Keratinocyte (primary cell): ENCODE measurements around the gene APOBEC3C. TPM values are rescaled to one million over a fixed set of nuclear protein-coding genes. Genes with fewer than 3 reads are reported as not detected.

Experiments
- DNase-seq: peaks from one replicate; pipeline ENCODE4 v3.0.0-alpha.2; 2011; ENCODE audit warnings: low read depth, missing footprints, low spot score
- FAIRE-seq: peaks from 2 replicates; lab custom pipeline; 2011; peaks lifted over from hg19 to GRCh38; lab: Jason Lieb, UNC
- H2AFZ ChIP-seq: 2 replicates; pipeline ENCODE4 v1.6.0; 2012; ENCODE audit warnings: low read length, control low read depth, inconsistent platforms; ENCODE audit not compliant: control insufficient read depth
- H3K27ac ChIP-seq: 2 replicates; pipeline ENCODE4 v1.5.1; 2011; ENCODE audit warnings: low read length; ENCODE audit not compliant: control insufficient read depth, insufficient read depth
- H3K27me3 ChIP-seq: 3 replicates; pipeline ENCODE4 v1.6.0; 2011; ENCODE audit warnings: low read length; ENCODE audit not compliant: control insufficient read depth, insufficient read depth; ENCODE audit errors: extremely low read depth
- H3K36me3 ChIP-seq, 2 experiments: 2 replicates in 1 of 2; 3 replicates in 1 of 2; pipeline ENCODE4 v1.5.1; 2011; ENCODE audit warnings: low read length in 2 of 2, mild to moderate bottlenecking in 1 of 2; ENCODE audit not compliant: control insufficient read depth in 2 of 2, insufficient read depth in 2 of 2; ENCODE audit errors: extremely low read depth in 1 of 2
- H3K4me1 ChIP-seq: 3 replicates; pipeline ENCODE4 v1.5.1; 2011; ENCODE audit warnings: low read length; ENCODE audit not compliant: control insufficient read depth, insufficient read depth; ENCODE audit errors: extremely low read depth
- H3K4me2 ChIP-seq: 3 replicates; pipeline ENCODE4 v1.6.0; 2011; ENCODE audit warnings: low read depth, low read length; ENCODE audit not compliant: control insufficient read depth, insufficient read depth; ENCODE audit errors: extremely low read depth
- H3K4me3 ChIP-seq, 3 experiments: fragments of 200-600 bp in 1 of 3; sonication (generic) in 1 of 3; 2 replicates in 2 of 3; 3 replicates in 1 of 3; pipeline ENCODE4 v1.5.1; 2011 to 2016; ENCODE audit warnings: low read length in 3 of 3, mild to moderate bottlenecking in 3 of 3, control low read depth in 2 of 3, inconsistent platforms in 1 of 3, low read depth in 1 of 3, mixed read lengths in 1 of 3, mixed run types in 1 of 3, moderate library complexity in 1 of 3; ENCODE audit not compliant: control insufficient read depth in 2 of 3, insufficient read depth in 2 of 3; ENCODE audit errors: extremely low read depth in 1 of 3
- H3K79me2 ChIP-seq: 2 replicates; pipeline ENCODE4 v1.6.0; 2012; ENCODE audit warnings: low read length; ENCODE audit not compliant: control insufficient read depth, insufficient read depth
- H3K9ac ChIP-seq: 3 replicates; pipeline ENCODE4 v1.6.0; 2011; ENCODE audit warnings: low read length; ENCODE audit not compliant: control insufficient read depth, insufficient read depth; ENCODE audit errors: extremely low read depth
- H3K9me1 ChIP-seq: 3 replicates; pipeline ENCODE4 v1.6.0; 2011; ENCODE audit warnings: low read length; ENCODE audit not compliant: control insufficient read depth, insufficient read depth; ENCODE audit errors: extremely low read depth
- H3K9me3 ChIP-seq: 2 replicates; pipeline ENCODE4 v1.5.1; 2012; ENCODE audit warnings: low read depth, low read length; ENCODE audit not compliant: control insufficient read depth
- H4K20me1 ChIP-seq: 3 replicates; pipeline ENCODE4 v1.6.0; 2011; ENCODE audit warnings: low read length; ENCODE audit not compliant: control insufficient read depth, insufficient read depth; ENCODE audit errors: extremely low read depth
- EZH2 ChIP-seq: IDR thresholded peaks from one replicate; pipeline ENCODE4 v1.6.1; 2012; ENCODE audit warnings: inconsistent platforms, mild to moderate bottlenecking, low read length, moderate library complexity
- dilution Hi-C: fragments of 300-500 bp; cut with MboI; formaldehyde crosslinking; loops from one replicate; pipeline ENCODE4 v1.7.0; 2020; ENCODE audit warnings: low sequenced_read_pairs; ENCODE audit not compliant: extremely low pct_ligation_motif_present
- polyA plus RNA-seq, 5 experiments: library from polyadenylated mRNA; depleted of rRNA in 3 of 5; stranded (reverse) in 3 of 5; stranded (forward) in 1 of 5; unstranded in 1 of 5; fragments of >200 nt; gene quantifications; 1 replicate in 1 of 5; 2 replicates in 3 of 5; 3 replicates in 1 of 5; pipeline versions ENCODE4 v1.2.1 to v1.2.3, GENCODE V29; 2011 to 2012; ENCODE audit warnings: missing spikeins in 2 of 5, low read depth in 1 of 5, low replicate concordance in 1 of 5
- TF ChIP-seq, protein P1 (sequence below), 3 experiments: IDR thresholded peaks in 1 of 3; conservative IDR thresholded peaks in 1 of 3; optimal IDR thresholded peaks in 1 of 3; 2 replicates in 2 of 3; 3 replicates in 1 of 3; pipeline versions ENCODE3 to v1.5.1; 2011; ENCODE audit warnings: low read length in 3 of 3, mild to moderate bottlenecking in 3 of 3, moderate library complexity in 2 of 3, control low read depth in 1 of 3, inconsistent platforms in 1 of 3; ENCODE audit not compliant: insufficient read depth in 2 of 3; ENCODE audit errors: extremely low read depth in 1 of 3

APOBEC3C gene
- polyA plus RNA-seq, 1 donor (not counting 4 experiments of a cell fraction or from before 2014, with no cell fraction given): 34.7 TPM

DNA sequence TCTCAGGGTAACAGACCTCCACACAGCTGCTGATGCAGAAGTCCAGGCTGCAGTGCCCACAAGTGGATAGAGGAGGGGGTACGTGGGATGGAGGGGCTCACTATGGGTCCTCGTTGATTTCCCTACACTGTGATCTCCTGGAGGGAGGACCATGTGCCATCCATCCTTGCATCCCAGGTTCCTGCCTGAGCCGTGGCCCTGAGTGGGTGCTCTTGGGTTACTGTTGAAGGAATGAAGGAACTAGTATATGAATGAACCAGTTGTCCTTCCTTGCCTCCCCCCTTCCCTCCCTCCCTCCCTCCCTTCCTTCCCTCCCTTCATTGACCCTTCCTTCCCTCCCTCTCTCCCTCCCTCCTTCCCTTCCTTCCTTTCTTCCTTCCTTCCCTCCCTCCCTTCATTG, 16.5 kb upstream of the APOBEC3C start:
- Histone ChIP-seq H2AFZ (no peak overlapping the region), H3K9me3 (peaks cover 6% of the 10 kb centered on the region), H3K9me1 (no peaks in the 10 kb centered on the region), H3K27ac (no peak overlapping the region), H3K4me1 (no peaks in the 10 kb centered on the region), H3K9ac (no peak overlapping the region), H3K27me3 (peaks cover 19% of the 10 kb centered on the region), H3K79me2 (no peaks in the 10 kb centered on the region), H3K4me3 (no peak overlapping the region), H3K36me3 (no peaks in the 10 kb centered on the region), H3K4me2 (no peak overlapping the region), H4K20me1 (no peaks in the 10 kb centered on the region)
- dilution Hi-C loops: no loop called here
- FAIRE-seq (no peak), DNase-seq (no peak)
- no peak for TF ChIP-seq EZH2
- TF ChIP-seq, protein P1, sequence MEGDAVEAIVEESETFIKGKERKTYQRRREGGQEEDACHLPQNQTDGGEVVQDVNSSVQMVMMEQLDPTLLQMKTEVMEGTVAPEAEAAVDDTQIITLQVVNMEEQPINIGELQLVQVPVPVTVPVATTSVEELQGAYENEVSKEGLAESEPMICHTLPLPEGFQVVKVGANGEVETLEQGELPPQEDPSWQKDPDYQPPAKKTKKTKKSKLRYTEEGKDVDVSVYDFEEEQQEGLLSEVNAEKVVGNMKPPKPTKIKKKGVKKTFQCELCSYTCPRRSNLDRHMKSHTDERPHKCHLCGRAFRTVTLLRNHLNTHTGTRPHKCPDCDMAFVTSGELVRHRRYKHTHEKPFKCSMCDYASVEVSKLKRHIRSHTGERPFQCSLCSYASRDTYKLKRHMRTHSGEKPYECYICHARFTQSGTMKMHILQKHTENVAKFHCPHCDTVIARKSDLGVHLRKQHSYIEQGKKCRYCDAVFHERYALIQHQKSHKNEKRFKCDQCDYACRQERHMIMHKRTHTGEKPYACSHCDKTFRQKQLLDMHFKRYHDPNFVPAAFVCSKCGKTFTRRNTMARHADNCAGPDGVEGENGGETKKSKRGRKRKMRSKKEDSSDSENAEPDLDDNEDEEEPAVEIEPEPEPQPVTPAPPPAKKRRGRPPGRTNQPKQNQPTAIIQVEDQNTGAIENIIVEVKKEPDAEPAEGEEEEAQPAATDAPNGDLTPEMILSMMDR (optimal IDR thresholded peaks at IDR 0.05 in 1 of 3, IDR thresholded peaks at IDR 0.05 in 1 of 3, conservative IDR thresholded peaks at IDR 0.05 in 1 of 3; ENCODE audit: extremely low read depth in 1 of 3, insufficient read depth in 2 of 3, low read length in 3 of 3): no peak

DNA sequence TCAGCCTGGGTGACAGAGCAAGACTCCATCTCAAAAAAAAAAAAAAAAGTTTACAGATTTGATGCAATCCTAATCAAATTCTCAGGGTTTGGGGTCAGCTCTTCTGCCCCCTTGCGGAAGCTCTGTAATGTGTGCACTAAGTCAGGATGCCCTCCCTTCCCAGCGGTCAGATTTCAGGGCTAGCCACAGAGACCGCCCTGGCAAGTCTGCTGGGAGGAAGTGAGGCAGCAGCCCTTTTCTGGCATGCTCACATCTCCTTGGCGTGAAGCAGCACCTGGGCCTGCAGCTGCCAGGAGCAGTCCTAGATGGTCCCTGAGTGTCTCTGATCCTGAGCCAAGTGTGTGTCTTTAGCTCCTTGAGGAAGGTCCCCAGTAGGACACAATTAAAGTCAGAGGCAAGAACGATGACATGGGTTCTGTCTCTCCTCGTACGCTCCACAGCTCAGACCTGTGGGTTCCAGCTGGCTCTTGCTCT, 10.9 kb upstream of the APOBEC3C start:
- Histone ChIP-seq H3K27ac (no peak overlapping the region), H3K9me3 (peaks cover 2% of the 10 kb centered on the region), H3K4me3 (no peak overlapping the region), H3K9me1 (no peaks in the 10 kb centered on the region), H3K4me1 (peaks cover 3% of the 10 kb centered on the region), H3K4me2 (no peak overlapping the region), H3K9ac (no peak overlapping the region), H4K20me1 (no peaks in the 10 kb centered on the region), H3K79me2 (no peaks in the 10 kb centered on the region), H3K27me3 (peaks cover 7% of the 10 kb centered on the region), H3K36me3 (no peaks in the 10 kb centered on the region), H2AFZ (peak overlapping the region; percentile 3)
- DNase-seq (peak; percentile 23), FAIRE-seq (peak; percentile 94)
- TF ChIP-seq, protein P1 (optimal IDR thresholded peaks at IDR 0.05 in 1 of 3, IDR thresholded peaks at IDR 0.05 in 1 of 3, conservative IDR thresholded peaks at IDR 0.05 in 1 of 3; ENCODE audit: extremely low read depth in 1 of 3, insufficient read depth in 2 of 3, low read length in 3 of 3): peak; percentile 66 to 75 (median 73)
- no peak for TF ChIP-seq EZH2
- dilution Hi-C loops: no loop called here
